Measurements from ENCODE around the gene VAV1.
"Not testable (repeated sequence)": the region's sequence is repeated elsewhere in the genome, so short reads cannot be mapped to it uniquely, and the experiment has no call there.

The VAV1 gene

DNA sequence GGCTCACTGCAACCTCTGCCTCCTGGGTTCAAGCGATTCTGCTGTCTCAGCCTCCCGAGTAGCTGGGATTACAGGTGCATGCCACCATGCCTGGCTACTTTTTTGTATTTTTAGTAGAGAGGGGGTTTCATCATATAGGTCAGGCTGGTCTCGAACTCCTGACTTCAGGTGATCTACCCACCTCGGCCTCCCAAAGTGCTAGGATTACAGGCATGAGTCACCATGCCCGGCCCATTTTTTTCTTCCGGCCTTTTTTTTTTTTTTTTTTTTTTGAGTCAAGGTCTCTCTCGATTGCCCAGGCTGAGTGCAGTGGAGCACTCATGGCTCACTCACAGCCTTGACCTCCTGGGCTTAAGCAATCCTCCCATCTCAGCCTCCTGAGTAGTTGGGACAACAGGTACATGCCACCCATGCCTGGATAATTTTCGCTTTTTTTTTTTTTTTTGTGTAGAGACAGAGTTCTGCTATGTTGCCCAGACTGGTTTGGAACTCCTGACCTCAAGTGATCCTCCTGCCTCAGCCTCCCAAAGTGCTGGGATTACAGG is 10.2 kb upstream of the VAV1 start:
- not testable (repeated sequence) for DNase-seq

GRCh38 chr19:6765738-6766356 is 6.7 kb upstream of the VAV1 start:
- DNase-seq, result no peak

DNA sequence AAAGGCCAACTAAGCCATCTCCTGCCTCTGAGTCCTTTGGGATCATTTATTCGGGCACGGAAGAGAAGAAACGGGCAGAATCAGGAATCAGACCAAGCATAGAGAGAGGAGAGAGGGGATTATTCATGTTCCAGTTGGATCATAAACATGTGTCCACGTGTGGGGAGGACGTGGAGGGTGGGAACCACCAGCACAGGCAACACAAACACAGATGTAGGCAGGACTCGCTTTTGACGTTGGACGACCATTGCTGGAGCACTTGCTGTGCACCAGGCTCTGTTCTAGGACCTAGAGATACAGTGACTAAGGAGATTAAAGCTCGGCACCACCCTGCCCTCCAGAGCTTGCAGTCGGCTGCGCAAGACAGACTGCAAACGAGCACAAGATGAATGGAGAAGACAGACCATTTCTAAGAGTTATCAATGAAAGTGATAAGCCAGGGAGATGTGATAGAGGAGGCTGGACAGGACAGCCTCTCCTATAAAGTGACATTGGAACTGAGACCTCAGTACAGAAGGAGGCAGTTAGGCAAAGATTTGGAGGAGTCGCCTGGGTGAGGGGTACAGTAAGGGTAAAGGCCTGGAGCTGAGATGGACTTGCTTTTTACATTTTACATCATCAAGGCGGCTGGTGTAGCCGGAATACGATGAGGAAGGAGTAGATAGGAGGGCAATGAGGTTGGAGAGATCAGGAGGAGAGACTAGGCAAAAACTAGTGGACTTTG is 6.0 kb upstream of the VAV1 start:
- no peak for DNase-seq

DNA sequence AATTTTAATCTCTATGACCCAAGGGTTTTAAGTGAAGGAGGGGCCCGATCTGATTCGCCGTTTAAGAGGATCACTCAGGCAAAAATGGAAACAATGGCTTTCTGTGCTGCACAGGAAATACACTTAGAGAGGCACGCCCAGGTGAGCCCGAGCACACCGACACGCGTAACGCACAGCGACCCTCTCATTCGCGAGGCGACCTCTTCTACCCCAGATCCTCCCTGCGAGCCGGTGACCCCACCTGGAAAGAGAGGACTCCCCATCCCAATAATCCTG is 5.5 kb upstream of the VAV1 start:
- no peak for DNase-seq

DNA sequence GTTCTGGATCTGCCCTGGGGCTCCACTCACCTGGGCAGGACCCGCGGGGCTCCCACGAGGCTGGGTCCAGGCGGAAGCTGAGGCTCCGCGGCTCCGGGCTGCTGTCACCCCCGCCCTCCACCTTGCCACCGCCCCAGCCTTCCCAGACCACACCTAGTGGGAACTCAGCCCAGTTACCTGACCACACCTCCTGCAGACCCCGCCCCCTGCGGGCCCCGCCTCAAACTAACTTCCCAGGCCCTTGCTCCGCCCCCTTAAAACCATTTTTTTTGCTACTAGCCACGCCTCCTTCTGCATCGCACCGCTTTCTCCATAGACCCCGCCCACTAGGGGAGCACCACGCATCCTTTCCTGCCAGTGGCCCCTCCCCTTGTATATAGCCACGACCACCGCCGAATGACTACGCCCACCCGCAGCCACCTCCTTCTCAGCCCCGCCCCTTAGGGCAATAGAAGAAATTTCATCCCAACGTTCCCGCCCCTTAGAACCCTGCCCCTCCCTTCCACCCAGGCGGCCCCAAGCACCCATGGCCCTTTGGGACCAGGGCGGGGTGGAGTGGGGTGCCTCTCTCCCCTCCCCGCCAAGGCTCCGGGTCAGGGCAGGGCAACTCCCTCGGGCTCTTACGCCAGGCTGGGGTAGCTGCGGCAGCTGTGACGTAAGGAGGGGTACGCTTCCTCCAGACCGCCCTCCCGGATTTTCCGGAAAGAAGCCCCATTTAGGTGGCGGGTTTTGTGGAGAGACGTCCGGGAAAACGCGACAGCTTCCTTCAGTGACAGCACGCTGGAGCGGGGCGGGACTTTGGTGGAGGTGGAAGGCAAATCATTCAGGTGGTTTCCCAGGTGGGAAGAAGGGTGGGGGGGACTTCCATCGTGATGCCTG is 4.9 kb upstream of the VAV1 start, which contains the start of gene SH2D3A:
Gene SH2D3A (minus strand): TSS at position 79 of the 879 bp plus-strand sequence. CDS start 3,687 bp downstream, outside the sequence.
- peak; percentile 37 for DNase-seq

GRCh38 chr19:6768236-6768785 is 4.2 kb upstream of the VAV1 start:
- DNase-seq, result no peak

DNA sequence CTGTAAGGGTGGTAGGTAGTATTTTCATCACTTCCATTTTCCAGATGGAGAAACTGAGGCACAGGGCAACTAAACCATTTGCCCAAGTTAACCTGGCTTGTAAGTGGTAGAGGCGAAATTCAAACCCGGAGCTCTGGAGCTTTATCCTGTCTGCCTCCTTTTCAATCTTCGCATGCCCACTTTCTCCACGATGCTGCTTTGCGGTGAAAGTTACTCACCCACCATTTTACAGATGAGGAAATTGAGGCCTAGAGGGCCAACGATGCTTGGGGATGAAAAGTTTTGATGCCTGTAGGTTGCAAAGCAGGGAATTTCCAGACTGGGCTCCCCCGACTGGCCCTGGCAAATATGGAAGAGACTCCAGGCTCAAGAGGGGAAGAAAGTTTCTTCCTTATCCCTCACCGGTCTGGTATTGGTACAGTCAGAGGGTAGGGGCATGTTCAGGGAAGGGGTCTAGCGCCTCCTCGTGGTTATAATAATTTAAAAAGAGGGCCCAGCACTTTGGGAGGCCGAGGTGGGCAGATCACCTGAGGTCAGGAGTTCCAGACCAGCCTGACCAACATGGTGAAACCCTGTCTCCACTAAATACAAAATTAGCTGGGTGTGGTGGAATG is 3.4 kb upstream of the VAV1 start:
- no peak for DNase-seq

DNA sequence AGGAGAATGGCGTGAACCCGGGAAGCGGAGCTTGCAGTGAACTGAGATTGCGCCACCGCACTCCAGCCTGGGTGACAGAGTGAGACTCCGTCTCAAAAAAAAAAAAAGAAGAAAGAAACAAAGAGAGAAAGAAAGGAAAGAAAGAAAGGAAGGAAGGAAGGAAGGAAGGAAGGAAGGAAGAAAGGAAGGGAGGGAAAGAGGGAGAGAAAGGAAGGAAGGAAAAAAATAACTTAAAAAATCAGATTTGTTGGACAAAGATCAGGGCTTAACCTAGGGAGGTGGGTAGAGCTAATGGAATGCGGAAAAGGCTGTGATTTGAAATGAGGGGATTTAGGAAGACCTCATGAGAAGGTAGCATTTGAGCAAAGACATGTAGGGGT is 870 bp upstream of the VAV1 start:
- not testable (repeated sequence) for DNase-seq

GRCh38 chr19:6772866-6773322 is 386 bp downstream of the VAV1 start:
- no peak for DNase-seq

DNA sequence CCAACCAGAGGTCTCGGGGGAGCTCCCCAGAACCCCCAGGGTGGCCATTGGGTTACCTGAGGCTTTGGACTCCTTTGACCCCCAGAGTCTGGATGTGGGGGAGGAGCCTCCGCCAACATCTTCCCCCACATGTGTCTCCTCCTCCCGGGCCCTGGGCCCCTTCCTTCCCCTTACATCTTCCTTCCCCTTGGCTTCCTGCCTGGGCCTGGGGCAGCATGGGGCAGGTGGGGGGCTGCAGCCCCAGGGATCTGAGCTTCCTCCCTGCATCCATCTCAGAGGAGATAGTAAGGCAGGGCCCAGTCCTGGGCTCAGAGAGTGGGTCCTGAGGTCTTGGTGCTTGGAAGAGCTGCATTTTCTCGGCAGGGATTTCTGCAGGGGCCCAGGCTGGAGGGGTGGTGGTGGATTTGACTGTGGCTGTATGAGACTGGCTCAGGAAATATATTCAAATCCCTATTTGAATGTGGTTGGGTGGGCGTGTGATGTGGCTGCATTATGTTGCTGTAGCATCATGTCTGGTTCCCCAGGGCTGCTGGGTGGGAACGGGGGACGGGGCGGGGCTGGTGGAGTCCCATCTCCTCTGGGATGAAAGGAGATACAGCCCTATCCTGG is 919 bp downstream of the VAV1 start:
- no peak for DNase-seq

DNA sequence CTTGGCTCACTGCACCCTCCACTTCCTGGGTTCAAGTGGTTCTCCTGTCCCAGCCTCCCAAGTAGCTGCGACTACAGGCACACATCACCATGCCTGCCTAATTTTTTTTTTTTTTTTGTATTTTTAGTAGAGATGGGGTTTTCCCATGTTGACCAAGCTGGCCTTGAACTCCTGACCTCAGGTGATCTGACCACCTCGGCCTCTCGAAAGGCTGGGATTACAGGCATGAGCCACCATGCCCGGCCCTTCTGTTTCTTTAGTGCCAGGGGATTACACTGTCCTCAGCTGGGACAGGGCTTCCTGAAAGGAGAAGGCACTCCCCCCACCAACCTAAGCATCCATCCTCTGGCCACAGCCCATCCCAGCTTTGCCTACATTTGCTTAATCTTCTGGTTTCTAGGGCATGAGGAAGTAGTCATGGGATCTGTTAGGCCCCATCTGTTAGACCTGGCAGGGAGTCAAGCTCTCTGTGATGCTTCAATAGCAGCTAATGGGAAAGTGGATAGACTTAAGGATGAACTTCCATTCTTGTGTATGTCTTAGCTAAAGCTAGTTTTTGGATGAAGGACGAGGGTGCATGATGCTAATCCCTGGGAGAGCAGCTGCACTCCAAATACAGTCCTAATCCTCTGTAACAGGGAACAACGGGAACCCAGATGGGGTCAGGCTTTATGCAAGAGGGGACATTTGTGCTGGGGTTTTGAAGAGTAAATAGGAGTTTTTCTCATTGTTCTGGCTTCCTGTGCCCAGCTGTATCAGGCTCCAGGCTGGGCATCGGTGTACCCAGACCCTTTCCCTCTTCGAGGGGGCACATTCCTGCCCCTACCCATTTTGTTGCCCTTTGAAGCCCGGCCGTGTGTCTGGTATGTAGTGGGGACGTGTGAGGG is 2.6 kb downstream of the VAV1 start:
- DNase-seq, result no peak

- not testable (repeated sequence) for DNase-seq
Measured at GRCh38 chr19:6776045-6776444, 3.5 kb downstream of the VAV1 start.

GRCh38 chr19:6776999-6777398 is 4.5 kb downstream of the VAV1 start:
- no peak for DNase-seq

DNA sequence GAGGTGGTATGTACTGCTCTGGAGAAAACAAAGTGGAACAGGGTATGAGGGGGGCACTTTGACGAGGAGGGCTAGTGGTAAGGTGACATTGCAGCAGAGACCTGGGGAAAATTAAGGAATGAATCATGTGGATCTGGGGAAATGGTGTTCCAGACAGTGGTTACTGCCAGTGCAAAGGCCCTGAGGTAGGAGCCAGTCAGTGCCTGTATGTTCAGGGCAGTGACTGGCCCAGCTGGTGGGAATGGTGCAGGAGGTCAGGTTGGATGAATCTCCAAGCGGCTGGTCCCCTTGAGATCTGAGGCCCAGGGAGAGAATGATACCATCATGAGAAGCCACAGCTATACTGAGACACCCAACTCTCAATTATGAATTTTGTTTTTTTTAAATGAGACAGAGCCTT is 4.9 kb downstream of the VAV1 start:
- DNase-seq, result no peak

DNA sequence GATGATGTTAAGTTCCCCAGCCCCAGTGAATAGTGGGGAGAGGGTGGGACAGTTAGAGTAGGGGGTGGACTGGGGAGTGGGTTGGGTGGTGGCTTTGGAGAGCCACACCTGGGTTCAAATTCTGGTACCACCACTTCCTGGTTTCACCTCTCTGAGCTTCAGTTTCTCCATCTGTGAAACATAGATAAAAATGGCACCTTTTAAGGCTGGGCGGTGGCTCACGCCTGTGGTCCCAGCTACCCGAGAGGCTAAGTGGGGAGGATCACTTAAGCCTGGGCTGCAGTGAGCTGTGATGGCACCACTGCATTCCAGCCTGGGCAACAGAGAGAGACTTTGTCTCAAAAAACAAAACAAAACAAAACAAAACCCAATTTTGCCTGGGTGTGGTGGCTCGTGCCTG is 5.9 kb downstream of the VAV1 start:
- no peak for DNase-seq

DNA sequence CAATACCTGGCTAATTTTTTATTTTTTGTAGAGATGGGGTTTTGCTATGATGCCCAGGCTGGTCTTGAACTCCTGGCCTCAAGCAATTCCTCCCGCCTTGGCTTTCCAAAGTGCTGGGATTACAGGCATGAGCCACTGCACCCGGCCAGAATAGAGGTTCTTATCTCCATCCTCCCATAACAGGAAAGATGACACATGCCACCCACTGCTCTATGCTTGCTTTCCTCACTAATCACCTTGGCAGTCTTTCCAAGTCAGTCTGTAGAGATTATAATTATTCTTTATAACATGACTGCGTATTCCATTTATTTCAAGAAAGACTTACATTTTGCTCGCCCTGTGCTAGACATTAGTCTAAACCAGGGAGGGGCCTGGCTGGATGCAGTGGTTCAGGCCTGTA is 6.7 kb downstream of the VAV1 start:
- no peak for DNase-seq

GRCh38 chr19:6787393-6787792 is 14.9 kb downstream of the VAV1 start:
- no peak for DNase-seq

DNA sequence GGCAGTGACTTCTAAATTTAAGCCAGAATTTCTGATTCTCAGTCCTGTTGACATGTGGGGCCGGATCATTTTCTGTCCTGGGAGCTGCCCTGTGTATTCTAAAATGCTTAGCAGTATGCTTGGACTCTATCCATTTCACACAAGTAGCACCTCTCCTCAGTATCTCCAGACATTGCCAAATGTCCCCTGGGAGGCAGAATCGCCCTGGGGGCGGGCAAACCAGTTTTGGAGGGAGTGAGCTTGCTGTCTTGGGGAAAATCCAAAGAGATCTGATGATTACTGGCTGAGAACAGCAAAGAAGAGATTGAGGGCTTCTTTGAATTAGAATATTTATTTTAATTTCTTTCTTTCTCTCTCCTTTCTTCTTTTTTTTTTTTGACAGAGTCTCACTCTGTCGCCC is 16.4 kb downstream of the VAV1 start:
- DNase-seq, result no peak

GRCh38 chr19:6790194-6791128 is 18.0 kb downstream of the VAV1 start:
- no peak for DNase-seq

DNA sequence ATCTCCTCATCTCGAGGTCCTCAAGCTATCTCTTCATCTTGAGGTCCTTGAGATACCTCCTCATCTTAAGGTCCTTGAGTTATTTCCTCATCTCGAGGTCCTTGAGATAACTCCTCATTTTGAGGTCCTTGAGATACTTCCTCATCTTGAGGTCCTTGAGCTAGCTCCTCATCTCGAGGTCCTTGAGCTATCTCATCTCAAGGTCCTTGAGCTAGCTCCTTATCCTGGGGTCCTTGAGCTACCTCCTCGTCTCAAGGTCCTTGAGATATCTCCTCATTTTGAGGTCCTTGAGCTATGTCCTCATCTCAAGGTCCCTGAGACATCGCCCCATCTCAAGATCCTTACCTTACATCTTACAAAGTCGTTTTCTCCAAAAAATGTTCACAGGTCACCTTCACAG is 18.7 kb downstream of the VAV1 start:
- no peak for DNase-seq
